Anterior cingulate cortex (tissue), 58 donors: ENCODE data around the gene SLC9A7.
"Not testable (repeated sequence)": the region's sequence is repeated elsewhere in the genome, so short reads cannot be mapped to it uniquely, and the experiment has no call there.

Source experiments
- DNase-seq, 58 donors: peaks; one replicate each; lab custom pipeline; 2025; lab: John Stamatoyannopoulos, UW

Gene SLC9A7

DNA sequence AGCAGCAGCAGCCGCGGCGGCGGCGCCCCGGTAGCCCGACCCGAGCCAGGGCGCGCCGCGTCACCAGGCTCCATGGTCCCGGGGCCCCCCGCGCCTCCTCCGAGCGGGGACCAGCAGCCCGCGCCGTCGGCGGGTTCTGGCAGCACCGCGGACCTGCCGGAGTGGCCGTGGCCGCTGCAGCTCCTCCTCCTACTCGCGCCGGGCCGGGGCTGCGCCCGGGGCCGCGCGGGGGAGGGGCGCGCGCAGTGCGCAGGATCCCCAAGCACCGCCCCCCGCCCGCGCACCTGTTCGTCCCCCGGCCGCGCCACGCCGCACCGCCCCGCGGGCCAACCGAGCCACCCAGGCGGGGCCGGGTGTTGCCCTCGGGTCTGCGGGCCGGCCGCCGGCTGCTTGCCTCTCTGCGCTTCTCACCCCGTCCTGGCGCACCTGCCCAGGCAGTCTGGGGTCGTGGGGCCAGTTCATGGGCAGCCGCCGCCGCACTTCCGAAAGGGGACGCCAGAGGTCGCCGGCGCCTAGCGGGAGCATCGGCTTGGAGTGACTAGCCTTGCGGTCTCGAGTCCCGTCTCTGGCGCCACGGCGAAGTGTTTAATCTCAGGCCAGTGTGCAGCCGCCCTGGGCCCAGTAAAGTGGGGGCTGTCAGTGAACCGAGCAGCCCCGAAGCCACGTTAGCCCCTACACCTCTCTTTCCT, at the start of gene SLC9A7:
TSS of gene SLC9A7 (minus strand) at position 163 of the 689 bp plus-strand sequence. CDS start at position 74, 89 bp downstream.
- DNase-seq, result peak in 55 of 58 donors; percentile 1 to 67 (median 32)

DNA sequence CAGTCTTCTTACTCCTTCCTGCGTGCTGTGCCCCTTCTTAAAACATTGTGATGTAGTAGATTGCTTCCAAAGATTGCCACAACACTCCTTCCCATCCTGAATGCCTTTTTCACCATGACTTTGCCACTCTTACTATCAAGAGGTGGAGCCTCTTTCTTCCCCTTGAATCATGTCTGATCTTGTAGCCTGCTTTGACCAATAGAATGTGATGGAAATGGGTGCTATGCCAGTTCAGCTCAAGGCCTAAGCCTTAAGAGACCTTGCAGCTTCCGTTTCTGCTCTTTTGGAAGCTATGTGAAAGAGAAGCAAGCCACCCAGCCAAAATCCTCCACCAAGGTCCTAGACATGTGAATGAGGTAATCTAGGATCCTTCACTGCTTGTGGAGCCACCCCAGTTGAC, 46.4 kb upstream of the SLC9A7 start:
- no peak for DNase-seq

DNA sequence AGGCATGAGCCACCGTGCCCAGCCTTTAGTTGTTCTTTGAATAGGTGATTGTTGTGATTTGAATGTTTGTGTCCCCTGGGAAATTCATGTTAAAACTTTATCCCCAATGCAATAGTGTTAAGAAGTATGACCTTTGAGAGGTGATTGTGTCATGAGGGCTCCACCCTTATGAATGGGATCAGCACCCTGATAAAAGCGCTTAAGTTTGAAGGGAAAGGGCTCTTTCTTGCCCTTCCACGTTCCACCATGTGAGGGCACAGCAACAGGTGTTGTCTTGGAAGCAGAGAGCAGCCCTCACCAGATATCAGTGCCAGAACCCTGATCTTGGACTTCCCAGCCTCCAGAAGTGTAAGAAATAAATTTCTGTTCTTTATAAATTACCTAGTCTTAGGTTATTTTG, 44.2 kb upstream of the SLC9A7 start:
- no peak for DNase-seq

DNA sequence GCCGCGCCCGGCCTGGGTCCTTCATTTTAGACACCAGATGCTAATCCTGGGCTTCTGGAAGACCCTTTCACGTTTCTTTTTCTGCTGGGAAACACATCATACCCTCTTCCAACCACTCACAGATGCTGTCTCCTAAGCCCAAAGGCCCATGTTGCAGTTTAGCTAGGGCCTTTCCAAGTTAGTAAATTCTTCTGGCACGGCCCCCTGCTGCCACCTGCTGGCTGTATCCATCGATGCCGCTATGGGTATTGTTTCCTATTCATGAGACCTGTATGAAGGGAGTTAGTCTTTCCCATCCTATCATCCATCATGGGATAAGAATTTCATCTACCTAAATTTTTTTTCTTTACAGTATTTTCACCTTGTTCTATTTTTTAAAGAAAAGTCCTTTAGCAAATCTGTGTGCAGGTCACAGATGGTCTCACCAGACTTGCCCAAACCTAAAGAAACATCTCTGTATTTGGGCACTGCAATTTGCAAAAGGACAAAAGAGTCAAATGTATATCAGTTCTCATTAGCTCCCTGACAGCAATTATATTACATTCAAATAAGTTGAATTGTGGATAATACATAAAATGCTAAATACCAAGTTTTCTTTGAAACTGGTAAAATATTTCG, 37.8 kb upstream of the SLC9A7 start:
- peak in 55 of 58 donors; percentile 0 to 78 (median 27) for DNase-seq

GRCh38 chrX:46793386-46794143, 34.6 kb upstream of the SLC9A7 start:
- DNase-seq, result no peak

DNA sequence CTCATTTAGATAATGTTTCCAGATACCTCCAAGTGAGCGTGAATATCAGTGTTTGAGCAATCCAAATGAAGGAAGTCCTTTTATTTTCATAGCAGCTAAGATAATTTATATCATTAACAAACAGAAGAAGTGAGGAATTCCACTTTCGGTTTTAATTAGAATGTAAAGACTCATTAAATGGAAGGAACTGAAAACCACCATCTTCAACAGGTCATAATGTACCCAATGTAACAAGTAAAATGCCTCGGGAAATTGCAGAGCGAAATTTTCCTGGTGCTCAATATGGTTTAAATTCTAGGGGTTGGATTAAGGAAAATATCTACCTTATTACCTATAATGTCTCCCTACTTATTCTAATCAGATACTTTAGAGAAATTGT, 33.9 kb upstream of the SLC9A7 start:
- no peak for DNase-seq

- DNase-seq, result no peak
Observed at GRCh38 chrX:46791927-46792809, 33.2 kb upstream of the SLC9A7 start.

- no peak for DNase-seq
Observed at GRCh38 chrX:46788902-46789301, 30.0 kb upstream of the SLC9A7 start.

DNA sequence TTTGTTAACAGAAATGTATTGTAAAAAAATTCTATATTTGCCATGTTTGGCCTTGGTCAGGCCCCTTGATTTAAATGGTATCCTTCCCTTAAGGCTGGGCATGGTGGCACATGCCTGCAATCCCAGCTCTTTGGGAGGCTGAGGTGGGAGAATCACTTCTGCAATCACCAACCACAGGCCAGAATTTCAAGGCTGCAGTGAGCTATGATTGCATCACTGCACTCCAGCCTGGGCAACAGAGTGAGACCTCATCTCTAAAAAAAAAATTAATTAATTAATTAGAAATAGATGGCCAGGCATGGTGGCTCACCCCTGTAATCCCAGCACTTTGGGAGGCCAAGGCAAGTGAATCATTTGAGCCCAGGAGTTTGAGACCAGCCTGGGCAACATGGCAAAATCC, 25.5 kb upstream of the SLC9A7 start:
- DNase-seq, result not testable (repeated sequence)

GRCh38 chrX:46782034-46782433, 23.1 kb upstream of the SLC9A7 start:
- DNase-seq, result no peak

- no peak for DNase-seq
Observed at GRCh38 chrX:46777971-46778810, 19.3 kb upstream of the SLC9A7 start.

GRCh38 chrX:46770817-46771163, 11.9 kb upstream of the SLC9A7 start:
- DNase-seq, result no peak

DNA sequence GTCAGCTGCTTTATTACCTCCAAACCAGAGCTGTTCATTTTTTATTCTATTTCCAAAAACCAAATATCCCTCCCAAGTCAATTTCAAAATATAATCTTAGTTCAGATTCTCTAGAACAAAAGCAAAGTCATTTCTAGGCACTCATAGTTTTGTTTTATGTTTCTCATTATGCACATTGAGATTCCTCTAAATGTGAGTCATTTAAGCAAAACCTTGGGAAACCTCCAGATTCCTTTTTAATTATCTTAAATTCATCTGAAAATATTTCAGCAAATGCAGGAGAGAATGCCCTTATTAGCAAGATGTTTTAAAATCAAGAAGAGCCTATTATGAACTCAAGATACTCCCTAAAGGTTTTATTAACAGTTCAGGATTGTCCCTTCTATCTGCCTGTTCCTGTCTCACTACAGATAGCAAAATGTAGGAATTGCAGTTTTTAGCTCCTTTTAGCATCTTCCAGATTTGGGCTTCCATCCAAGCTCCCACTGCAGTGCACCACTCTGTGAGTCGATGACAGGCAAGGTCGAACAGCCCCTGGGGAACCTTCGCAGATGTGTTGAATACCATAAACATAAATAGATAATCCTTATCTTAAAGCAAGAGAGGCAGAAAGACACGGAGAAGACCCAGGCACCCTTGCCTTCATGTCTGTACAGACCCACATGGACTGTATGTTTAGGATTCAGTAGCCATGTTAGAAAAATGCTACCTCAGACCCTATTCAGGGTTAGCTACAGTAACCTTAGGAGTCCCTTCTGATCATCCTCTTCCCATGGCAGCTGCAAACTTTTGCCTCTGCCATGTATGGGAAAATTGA, 11.3 kb upstream of the SLC9A7 start:
- no peak for DNase-seq

DNA sequence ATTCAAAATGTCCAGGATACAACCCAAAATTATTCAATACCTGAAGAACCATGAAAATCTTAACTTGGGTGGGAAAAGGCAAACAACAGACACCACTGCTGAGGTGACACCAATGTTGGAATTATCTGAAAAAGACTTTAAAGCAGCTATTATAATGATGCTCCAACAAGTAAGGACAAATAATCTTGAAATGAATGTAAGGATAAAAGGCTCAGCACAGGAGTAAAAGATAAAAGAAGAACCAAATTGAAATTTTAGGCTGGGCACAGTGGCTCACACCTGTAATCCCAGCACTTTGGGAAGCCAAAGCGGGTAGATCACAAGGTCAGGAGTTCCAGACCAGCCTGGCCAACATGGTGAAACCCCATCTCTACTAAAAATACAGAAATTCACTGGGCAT, 4.0 kb upstream of the SLC9A7 start:
- DNase-seq, result no peak

DNA sequence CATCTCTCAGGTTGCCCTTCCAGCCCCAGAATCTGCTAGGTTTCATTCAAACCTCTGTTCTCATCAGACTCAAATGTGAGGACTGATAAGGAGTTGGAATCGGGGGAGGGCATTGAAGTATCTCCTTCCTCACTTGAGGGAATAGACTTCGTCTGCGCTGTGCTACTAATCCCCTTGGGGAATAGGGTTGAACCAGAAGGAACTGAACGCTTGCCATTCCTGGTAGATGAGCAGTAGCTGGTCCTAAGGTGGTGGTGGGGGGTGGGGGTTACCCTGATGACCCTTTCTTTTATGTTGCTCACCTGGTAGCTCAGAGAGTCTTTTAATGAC, 692 bp upstream of the SLC9A7 start:
- DNase-seq, result no peak

- peak in 9 of 58 donors; percentile 0 to 33 (median 2) for DNase-seq
Observed at GRCh38 chrX:46758163-46758955, 559 bp downstream of the SLC9A7 start.

DNA sequence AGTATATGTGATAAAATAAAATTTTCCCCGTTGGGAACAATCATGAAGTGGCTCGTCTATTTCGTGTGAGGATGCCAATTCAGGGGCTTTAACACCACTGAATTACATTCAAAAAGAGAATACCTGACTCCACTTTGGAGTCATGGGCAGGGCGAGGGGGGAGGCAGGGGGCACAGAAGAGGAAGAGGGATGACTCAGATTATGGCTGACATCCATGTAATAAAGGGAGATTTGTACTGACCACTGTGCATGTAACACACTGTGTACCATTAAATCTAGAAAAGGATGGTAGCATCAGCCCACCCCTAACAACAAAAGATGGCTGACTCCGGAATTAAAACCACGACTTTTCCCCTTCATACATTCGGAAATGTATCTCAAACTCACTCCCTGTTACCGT, 1.3 kb downstream of the SLC9A7 start:
- no peak for DNase-seq

DNA sequence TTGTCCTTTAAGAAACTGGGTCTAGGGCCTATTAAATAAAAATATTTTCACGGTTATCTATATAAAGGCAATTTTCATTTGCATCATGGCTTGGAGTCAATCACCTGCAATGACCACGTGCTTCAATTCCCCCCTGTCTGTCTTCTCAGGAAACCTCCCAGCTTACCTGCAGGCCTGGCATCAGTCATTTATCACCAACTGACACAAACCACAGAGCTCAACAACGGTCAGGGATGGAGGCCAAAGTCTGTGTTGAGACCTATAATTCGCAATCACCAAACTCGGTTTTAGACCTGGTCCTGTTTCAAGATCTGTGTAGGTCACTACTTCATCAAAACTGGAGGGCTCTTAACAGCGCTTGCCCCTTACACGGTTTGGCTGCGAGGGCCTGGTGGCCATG, 1.9 kb downstream of the SLC9A7 start:
- no peak for DNase-seq
